Measurements from ENCODE around the gene SMIM43.

Gene SMIM43

DNA sequence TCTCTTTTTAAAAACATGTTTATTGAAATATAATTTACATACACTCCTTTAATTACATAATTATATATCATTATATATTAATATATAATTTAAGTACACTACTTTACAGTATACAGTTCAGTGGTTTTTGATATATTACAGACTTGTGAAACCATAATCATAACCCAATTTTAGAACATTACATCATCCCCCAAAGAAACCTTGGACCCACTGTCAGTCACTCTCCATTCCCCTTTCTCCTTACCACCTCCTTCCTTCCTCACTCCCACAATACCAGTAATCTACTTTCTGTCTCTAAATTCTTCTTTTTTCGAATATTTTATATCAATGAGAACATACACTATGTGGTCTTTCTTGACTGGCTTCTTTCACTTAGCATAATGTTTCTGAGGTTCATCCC is 18.2 kb upstream of the SMIM43 start:
- DNase-seq (ENCODE audit: low spot score) = no peak

DNA sequence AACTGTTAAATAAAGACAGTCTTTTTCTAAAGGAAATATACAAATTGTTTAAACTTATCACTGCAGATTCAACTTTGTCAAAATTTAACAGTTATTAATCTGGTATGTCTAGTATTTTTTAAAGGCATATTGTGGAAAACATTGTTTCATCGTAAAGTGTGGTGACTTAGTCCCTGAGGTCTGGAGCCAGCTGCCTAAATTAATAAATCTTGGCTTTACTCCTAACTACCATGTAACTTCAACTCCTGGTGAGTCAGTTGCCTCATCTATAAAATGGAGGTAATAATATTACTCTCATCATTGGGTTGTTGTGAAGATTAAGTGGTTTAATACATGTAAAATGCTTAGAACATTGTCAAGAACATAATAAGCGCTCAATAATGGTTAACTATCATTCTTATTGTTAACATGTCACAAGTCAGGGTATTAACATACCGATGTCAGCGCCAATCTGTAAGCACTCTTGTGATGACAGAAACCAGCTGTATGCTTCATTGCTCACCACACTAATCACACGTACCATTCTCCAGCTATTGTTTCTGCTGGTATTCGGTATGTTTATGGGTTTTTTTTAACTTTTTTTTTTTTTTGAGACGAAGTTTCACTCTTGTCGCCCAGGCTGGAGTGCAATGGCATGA is 14.1 kb upstream of the SMIM43 start:
- no peak for DNase-seq (ENCODE audit: low spot score)

DNA sequence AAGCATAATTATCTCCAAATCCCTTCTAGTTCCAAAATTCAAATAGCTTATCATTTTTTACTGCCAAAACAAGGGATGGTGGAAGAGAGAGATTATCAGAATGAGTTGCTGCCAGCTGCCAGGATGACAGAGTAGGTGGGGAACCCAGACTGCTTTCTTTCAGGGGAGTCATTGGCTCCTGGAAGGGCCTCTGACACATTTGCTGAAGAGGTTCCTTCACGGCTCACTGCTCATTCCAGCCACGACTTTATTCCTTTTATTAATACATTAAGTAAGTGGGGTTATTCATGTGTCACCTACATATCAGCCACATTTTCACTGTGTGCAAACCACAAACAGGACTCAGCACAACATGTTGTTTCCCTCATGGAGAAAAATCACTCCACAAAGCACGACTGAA is 12.7 kb upstream of the SMIM43 start:
- DNase-seq (ENCODE audit: low spot score) = no peak

DNA sequence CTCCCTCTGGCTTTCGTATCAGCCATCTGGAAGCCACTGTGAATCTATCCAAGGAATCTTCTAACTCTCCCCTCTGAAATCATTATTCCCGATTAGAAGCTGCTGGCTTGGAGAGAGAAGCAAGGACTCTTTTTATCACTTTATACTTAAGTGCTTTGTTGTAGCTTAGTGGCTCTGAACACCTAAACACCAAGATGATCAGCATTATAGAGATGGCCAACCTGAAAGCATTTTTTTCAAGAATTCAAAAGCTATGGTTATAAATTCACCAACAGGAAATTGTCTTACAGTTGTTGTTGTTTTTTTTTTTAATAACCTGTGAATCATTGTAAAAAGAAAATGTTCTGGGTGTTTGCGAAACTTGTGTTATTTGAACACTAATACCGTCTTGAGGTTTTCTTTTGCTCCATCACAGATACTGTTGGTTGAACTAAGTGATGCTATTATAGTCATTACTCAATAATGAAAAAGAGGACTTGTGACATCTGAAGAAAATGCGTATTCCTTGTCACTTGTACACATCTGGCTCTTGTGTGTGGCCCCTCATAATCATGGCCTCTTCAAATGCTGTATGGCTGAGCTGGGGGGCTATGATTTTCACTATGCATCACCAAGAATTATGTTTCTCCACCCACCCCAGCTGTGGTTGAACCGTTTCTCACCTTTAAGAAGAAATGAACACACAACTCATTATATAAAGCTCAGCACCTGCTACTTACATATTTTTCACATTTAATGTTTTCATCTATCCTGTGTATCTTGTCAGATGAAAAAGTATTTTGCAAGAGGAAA is 11.8 kb upstream of the SMIM43 start:
- no peak for DNase-seq (ENCODE audit: low spot score)

DNA sequence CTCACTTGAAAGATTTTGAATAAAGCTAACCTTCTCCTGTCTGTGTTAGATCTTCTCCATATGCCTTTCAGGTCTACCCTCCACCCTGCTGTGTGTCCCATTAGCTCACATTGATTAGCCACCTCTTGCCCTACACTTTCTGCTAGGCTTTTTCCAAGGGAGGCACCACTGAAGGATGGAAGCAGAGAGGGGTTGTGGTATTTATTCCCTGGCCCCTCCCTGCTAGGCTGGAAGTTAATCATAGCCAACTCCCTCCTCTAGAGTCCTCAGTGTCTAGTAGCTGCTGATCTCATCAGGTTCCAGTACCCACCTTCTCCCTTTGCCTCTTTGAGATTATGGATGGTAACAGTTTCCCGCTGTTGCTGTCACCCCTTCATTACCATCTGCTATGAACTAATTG is 8.9 kb upstream of the SMIM43 start:
- no peak for DNase-seq (ENCODE audit: low spot score)

DNA sequence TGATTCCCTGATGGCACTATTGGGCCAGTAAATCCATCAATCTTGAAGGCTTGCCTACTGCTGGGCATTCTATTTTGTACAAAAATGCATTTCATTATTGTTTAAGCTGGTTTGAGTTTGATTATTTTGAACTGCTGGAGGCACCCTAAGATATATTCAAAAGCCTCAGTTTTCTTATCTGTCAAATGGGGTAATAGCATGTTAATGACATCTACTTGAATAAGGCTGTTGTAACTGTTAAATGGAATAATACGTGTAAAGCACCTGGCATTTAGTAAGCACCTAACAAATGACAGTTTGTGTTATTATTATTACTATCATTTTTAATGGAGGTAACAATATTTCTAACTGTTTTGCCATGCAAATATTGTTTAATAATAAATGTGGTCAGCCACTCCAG is 6.9 kb upstream of the SMIM43 start:
- no peak for DNase-seq (ENCODE audit: low spot score)

DNA sequence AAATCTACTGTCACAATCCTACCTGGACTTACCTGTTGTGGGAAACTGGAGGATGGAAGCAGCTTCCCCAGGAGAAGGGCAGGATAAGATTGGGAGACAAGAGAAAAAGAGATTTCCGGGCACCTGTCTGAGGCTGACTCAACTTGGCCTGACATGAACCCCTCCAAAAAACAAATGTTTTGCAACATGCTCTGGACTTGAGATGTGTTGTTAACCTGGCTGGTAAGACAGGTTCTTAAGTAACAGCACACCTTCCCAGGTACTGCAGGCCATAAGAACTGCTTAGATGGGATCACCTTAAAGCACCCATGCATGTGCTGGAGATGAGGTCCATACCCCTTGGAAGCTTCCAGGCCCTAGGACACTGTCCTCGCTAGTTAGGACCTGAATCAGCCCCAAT is 4.4 kb upstream of the SMIM43 start:
- no peak for DNase-seq (ENCODE audit: low spot score)

DNA sequence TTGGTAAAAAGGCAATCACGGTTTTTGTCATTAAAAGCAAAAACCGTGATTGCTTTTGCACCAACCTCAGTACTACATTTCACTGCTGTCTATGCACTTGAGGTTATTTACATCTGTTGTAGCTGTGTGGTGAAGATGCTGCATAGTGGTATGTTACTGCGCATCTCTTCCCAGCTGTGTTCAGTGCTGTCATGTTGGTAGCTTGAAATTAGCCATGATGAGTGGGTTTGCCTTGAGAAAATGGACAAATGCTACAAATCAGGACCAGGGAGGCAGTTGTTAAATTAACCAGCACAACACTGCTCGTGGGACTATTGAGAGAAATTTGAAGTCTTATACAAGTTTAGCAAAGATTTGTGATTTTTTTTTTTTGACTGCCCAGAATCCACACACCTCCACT is 2.2 kb upstream of the SMIM43 start:
- DNase-seq (ENCODE audit: low spot score) = no peak

DNA sequence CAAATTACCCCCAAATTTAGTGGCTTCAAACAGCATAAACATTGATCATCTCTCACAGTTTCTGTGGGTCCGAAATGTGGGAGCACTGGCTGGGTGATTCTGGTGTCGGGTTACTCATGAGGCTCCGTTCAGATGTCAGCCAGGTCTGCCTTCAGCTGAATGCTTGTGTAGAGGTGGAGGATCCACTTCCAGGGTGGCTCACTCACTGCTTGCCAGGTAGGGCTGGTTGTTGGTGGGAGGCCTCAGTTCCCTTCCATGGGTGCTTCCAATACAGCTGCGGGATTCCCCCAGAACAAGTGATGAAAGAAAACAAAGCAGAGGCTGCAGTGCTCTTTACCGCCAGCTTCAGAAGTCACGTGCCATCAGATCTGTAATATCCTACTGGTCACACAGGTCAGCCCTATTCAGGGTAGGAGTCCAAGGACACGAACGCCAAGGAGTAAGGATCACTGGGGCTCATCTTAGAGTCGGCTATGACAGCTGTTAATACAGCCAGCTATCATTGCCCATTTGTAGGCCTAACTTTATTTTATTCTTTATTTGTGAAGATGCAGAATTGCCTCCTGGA is 1.1 kb upstream of the SMIM43 start:
- DNase-seq (ENCODE audit: low spot score) = no peak

DNA sequence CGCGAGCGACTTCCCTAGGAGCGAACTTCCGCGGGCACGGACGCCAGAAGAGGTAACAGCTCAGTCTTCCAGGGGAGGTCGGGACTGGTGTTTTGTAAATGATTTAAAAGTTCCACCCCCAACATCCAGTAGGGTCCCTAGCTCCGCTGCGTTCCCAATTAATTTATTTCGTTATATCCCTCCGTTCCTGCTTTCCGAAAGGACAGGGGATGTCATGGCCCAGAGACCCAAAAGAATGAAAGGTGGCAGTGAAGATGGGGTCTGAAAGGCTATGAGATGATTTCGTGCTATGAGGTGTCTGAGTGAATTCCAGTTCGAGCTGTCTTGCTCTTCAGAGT is 373 bp upstream of the SMIM43 start:
- no peak for DNase-seq (ENCODE audit: low spot score)

DNA sequence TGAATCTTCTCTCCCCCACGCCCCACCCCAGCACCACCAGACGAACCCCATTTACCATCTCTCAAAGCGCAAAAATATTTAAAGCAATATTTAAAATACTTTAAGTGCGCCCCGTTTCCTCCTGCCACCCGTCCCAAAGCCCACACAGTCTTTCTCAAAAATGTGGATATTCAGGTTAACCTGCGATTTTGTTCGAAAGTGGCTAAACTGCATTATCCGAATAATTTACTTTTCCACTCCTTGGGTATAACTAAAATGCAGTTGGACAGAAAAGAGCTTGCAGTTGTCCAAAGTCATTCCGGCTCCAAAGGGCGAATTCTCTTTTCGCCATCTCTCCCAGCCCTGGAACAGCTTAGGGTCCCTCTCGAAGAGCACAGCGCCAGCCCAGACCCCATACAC is 662 bp downstream of the SMIM43 start:
- DNase-seq (ENCODE audit: low spot score) = no peak

DNA sequence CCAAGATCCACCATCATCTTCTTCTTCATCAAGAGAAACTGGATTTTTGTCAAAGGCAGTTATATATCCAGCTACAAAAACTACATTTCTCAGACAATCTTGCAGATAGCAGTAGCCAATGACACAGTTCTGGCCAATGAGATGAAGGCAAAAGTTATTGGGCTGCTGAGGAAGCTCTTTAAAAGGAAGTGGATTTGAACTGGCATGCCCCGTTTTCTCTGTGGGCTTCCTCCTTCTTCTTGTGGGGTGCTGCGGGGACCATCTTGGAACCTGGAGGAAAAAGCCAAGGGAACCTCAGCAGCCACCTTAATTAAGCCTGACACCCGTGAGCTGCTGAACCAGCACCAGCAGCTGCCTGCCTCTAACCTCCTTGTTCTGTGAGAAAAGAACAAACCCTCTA is 4.8 kb downstream of the SMIM43 start:
- DNase-seq (ENCODE audit: low spot score) = no peak

DNA sequence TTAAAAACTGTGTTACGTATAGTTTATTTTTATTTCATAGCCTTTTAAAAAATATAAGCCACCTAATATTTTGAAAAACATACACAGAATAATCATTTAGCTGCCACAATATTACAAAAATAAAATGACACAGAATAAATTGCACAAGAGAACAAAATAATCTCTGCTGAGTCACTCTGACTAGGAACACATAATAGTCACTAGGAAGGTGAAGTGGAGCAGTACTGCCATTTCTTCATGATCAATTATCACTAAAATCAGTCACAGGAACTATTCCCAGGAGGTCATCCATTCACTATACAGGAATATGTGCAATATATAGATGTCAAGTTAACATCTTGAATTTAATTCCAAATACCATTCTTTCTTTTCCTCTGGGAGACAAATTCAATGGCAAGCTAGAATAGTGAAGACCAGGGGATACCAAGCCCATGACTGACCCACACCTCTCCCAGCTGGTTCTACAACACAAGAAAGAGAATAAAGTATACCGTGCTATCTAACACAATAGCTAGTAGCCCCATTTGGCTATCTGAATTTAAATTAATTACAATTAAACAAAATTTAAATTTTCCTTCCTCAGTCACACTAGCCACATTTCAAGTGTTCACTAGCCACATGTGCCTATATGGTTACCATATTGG is 5.9 kb downstream of the SMIM43 start:
- peak; percentile 17 for DNase-seq (ENCODE audit: low spot score)

DNA sequence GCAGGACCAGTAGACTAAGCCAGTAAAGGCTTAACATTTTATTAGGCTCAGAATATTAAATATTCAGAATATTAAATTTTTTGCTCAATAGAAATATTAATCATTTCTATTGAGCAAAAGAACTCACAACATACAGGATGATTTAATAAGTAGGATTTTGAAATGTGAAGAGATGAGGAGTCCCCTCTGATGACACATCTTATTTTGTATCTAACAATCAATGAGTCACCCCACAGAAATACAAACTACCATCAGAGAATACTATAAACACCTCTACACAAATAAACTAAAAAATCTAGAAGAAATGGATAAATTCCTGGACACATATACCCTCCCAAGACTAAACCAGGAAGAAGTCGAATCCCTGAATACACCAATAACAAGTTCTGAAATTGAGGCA is 12.8 kb downstream of the SMIM43 start:
- DNase-seq (ENCODE audit: low spot score) = peak; percentile 44

DNA sequence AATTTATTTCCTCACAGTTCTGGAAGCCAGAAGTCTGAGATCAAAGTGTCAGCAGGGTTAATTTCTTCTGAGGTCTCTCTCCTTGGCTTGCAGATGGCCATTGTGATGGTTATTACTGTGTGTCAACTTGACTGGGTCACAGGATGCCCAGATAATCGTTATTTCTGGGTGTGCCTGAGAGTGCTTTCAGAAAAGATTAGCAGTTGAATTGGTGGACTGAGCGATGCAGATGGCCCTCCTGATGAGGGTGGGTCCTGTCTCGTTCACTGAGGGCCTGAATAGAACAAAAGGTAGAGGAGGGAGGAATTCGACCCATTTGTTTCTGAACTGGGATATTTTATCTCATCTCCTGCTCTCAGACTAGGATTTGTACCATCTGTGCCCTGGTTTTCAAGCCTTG is 15.7 kb downstream of the SMIM43 start:
- DNase-seq (ENCODE audit: low spot score) = no peak

DNA sequence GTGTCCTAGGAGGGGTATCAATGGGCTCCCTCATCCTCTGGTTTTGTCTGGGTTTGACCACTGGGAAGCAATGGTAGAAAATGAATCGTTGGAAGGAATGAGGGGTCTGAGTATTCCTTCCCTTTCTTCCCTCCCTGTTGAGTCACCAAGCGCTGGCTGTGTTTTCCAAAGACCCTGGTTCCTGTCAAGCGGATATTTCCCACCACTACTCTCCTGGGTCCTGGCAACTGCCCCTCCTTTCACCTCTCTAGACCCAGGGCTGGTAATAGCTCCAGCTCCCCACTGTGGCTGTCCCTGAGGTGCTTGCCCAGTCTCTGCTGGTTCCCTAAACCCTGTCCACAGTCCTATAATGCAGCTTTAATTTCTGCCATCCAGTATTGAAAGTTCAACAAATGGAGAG is 22.2 kb downstream of the SMIM43 start:
- no peak for DNase-seq (ENCODE audit: low spot score)

DNA sequence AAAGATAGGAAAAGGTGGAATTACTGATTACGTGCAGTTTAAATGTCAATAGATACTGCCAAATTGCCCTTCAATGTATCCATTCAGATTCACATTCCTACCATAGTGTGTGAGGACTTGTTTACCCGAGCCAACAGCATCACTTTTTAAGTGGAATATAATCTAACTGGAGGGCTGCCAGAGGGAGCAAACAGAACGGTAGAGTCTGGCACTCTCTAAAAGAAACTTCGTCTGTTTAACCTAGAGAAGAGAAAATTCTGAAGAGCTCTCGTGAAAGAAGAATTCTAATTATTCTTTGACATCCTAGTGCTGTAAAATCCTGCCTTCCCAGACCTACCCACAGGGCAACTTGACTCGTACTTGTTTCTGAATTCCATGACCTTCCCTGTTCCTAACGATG is 23.2 kb downstream of the SMIM43 start:
- no peak for DNase-seq (ENCODE audit: low spot score)

DNA sequence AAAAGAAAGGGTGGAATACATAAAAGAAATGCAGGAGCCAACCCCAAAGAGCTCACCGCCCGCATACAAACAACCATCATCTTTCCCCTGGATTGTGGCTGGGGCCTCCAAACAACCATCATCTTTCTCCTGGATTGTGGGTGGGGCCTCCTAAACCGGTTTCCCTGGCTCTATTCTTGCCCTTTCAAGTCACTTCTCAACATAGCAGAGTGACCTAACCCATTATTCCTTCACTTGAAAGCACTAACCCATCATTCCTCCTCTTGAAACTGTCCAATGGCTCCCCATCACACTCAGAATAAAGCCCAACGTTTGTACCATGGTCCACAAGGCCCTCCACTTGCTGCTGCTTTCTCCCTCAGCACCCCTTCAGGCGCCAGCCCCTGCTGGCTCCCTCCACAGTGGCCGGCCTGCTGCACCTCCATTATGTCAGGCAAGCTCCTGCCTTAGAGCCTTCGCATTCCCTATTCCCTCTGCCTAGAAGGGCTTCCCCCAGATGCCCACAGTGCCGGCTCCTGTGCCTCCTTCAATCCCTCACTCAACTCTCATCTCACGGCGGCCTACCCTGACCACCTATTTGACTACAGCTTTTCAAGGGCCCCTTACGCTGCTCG is 24.1 kb downstream of the SMIM43 start:
- no peak for DNase-seq (ENCODE audit: low spot score)

DNA sequence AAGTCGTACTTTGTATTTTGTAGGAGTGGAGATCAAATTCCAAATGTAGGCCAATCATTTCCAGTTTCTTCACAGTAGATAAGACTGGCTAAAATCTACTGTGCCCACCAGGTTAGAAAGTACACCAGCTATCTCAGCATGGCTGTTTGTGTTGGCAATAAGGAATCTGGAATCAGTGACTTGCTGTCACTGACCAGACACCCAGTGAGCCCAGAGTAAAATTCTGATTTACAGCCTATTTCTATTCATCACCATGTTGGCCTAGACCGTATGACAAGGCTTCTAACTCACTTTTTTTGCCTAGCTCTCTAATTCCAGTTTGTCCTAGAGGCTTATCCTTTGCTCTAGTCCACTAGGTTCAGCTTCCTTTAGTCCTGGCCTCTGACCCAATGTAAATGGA is 25.4 kb downstream of the SMIM43 start:
- no peak for DNase-seq (ENCODE audit: low spot score)

DNA sequence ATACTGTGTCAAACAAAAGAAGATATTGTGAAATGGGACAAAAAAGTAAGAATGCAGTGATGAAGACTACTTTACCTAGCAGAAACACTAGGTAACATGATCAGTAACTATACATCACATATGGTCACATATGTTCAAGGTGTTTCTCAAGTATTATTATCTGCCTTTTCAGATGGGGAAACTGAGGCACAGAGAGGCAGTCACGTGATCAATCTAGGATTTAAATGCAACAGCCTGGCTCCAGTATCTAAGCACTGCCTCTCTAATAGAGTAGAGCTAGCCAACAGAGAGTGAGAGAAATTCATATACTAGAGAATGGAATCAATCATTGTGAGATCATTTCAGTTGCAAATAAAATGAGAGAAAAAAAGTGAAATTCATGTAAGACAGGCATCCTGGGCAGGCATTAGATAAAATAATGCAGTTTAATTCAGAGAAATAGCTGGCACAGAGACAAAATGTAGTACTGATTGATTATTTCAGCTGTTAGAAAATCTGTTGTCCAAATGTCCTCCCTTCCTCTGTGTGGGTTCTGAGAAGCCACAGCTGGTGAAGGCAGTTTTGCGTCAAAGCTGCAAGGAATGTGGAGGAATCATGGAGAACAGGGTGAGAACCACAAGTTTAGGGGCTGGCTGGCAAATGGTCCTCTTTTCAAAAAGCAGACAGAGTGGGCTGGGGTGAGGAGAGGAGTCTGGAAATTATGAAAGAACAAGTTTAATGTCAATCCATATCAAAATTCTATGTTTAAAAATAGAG is 26.0 kb downstream of the SMIM43 start:
- DNase-seq (ENCODE audit: low spot score) = peak; percentile 37

DNA sequence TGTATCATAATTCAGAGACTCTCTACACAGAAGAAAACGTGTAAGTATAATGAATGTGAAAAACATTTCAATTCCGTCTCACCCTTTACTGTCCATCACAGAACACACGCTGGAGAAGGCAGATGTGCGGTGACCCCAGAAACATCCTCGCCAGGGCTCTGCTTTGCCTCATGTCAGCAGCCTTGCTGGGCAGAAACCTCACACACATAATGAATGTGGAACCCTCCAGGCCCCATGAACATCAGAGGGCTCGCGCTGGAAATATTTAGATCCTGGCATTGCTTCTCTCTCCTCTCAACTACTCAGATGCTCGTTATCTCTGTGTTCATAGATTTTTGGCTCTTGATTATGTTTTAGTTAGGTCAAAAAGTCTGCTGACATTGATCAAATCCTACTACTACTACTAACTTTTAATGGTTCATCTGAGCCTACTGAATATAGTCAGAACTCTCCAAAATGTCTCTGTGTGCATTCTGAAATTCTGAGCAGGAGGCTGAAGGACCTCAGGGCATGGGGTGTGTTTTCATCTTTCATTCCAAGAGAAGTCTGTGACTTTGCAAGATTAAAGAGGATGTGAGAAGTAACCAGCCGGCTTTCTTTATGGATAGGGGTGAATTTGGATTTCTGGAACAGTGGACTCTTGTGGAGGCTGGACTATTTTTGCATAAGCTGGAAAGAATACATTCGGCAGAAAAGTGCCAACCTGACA is 27.0 kb downstream of the SMIM43 start:
- no peak for DNase-seq (ENCODE audit: low spot score)

Measured in AG08395 (cell line).